GM23338 (cell line): ENCODE results near the gene MNX1. TPM values are rescaled to one million over a fixed set of nuclear protein-coding genes. Genes with fewer than 3 reads are reported as not detected.

Experiments used
- ATAC-seq: fragments of 200-7000 bp; cut with Tn5 transposase; 3 replicates; pipeline ENCODE4 v1.9.1; 2020
- DNase-seq: peaks from one replicate; pipeline ENCODE4 v3.0.0-alpha.2; 2015; ENCODE audit warnings: low spot score
- H2AFZ ChIP-seq: fragments of 200-600 bp; sonication (generic); 2 replicates; pipeline ENCODE4 v1.8.0; 2016; ENCODE audit warnings: antibody characterized with exemption, mild to moderate bottlenecking, moderate library complexity
- H3F3A ChIP-seq: fragments of 200-600 bp; sonication (generic); replicated peaks from 2 replicates; pipeline ENCODE4 v1.8.0; 2017; ENCODE audit warnings: antibody characterized with exemption, mixed run types, low read depth
- H3K27ac ChIP-seq: fragments of 200-600 bp; sonication (generic); 2 replicates; pipeline ENCODE4 v1.6.1; 2016; ENCODE audit warnings: low read depth
- H3K27me3 ChIP-seq: fragments of 200-600 bp; sonication (generic); 2 replicates; pipeline ENCODE4 v1.8.0; 2016; ENCODE audit warnings: mild to moderate bottlenecking, mixed run types, moderate library complexity; ENCODE audit not compliant: insufficient read depth
- H3K36me3 ChIP-seq: fragments of 200-600 bp; sonication (generic); 2 replicates; pipeline ENCODE4 v1.8.0; 2016; ENCODE audit warnings: mild to moderate bottlenecking; ENCODE audit not compliant: insufficient read depth
- H3K4me1 ChIP-seq: fragments of 200-600 bp; sonication (generic); 2 replicates; pipeline ENCODE4 v1.8.0; 2016; ENCODE audit warnings: mild to moderate bottlenecking, moderate library complexity; ENCODE audit not compliant: insufficient read depth
- H3K4me2 ChIP-seq: fragments of 200-600 bp; sonication (generic); 2 replicates; pipeline ENCODE4 v1.7.1; 2017; ENCODE audit warnings: mixed run types
- H3K4me3 ChIP-seq: fragments of 200-600 bp; sonication (generic); 2 replicates; pipeline ENCODE4 v1.6.1; 2016; ENCODE audit warnings: mixed run types
- H3K79me2 ChIP-seq: fragments of 200-600 bp; sonication (generic); replicated peaks from 2 replicates; pipeline ENCODE4 v1.8.0; 2017; ENCODE audit warnings: mild to moderate bottlenecking; ENCODE audit not compliant: insufficient read depth
- H3K9me2 ChIP-seq: fragments of 200-600 bp; sonication (generic); 2 replicates; pipeline ENCODE4 v1.8.0; 2017; ENCODE audit not compliant: insufficient read depth
- H4K20me1 ChIP-seq: fragments of 200-600 bp; sonication (generic); replicated peaks from 2 replicates; pipeline ENCODE4 v1.8.0; 2017; ENCODE audit warnings: mild to moderate bottlenecking; ENCODE audit not compliant: insufficient read depth
- H3K27ac Mint-ChIP-seq: 2 replicates; pipeline ENCODE4 v1.8.0; 2020; ENCODE audit warnings: inconsistent platforms, mild to moderate bottlenecking, moderate library complexity, mixed read lengths
- H3K27me3 Mint-ChIP-seq: 3 replicates; pipeline ENCODE4 v1.8.0; 2022; ENCODE audit warnings: low read depth, mild to moderate bottlenecking, moderate library complexity, mixed read lengths, inconsistent platforms; ENCODE audit not compliant: insufficient read depth, poor library complexity
- H3K36me3 Mint-ChIP-seq: 3 replicates; pipeline ENCODE4 v1.8.0; 2021; ENCODE audit warnings: low read depth, mild to moderate bottlenecking, inconsistent platforms, moderate library complexity, mixed read lengths
- H3K4me1 Mint-ChIP-seq: 3 replicates; pipeline ENCODE4 v1.8.0; 2020; ENCODE audit warnings: mild to moderate bottlenecking, inconsistent platforms, mixed read lengths
- H3K4me3 Mint-ChIP-seq: 3 replicates; pipeline ENCODE4 v1.8.0; 2021; ENCODE audit warnings: moderate library complexity, mild to moderate bottlenecking, inconsistent platforms, mixed read lengths
- H3K9me3 Mint-ChIP-seq: 3 replicates; pipeline ENCODE4 v1.8.0; 2020; ENCODE audit warnings: moderate library complexity, mild to moderate bottlenecking, inconsistent platforms, mixed read lengths
- CTCF ChIP-seq, 2 experiments: fragments of 200-600 bp in 1 of 2; sonication (generic) in 1 of 2; conservative IDR thresholded peaks; 2 replicates each; pipeline versions ENCODE4 v1.5.1 to v1.6.1; 2016 to 2017; ENCODE audit warnings: antibody characterized with exemption in 2 of 2, low read depth in 2 of 2, mild to moderate bottlenecking in 2 of 2, moderate library complexity in 1 of 2
- EZH2 ChIP-seq: fragments of 200-600 bp; sonication (generic); IDR thresholded peaks from one replicate; pipeline ENCODE4 v1.8.0; 2017; ENCODE audit warnings: antibody characterized with exemption, mild to moderate bottlenecking, low read depth; ENCODE audit not compliant: unreplicated experiment
- EZH2phosphoT487 ChIP-seq: fragments of 200-600 bp; sonication (generic); IDR thresholded peaks from one replicate; pipeline ENCODE4 v1.8.1; 2018; ENCODE audit warnings: antibody characterized with exemption; ENCODE audit not compliant: unreplicated experiment
- ZNF462 ChIP-seq: fragments of 250-450 bp; sonication (Bioruptor Pico); IDR thresholded peaks from 2 replicates; pipeline ENCODE4 v1.5.0; 2020; ENCODE audit warnings: mild to moderate bottlenecking, moderate library complexity
- polyA plus RNA-seq: library from polyadenylated mRNA; unstranded; fragments of >200 nt; fragmentation: Nextera tagmentation; extraction: Ambion mirVana; gene quantifications from 2 replicates; pipeline ENCODE4 v1.2.1, GENCODE V29; 2016
- total RNA-seq: library from RNA; depleted of rRNA; stranded (reverse); fragments of >200 nt; shearing (Covaris generic); gene quantifications from 2 replicates; pipeline ENCODE4 v1.2.3, GENCODE V29; 2014

The MNX1 gene
- total and polyA plus RNA-seq, 2 experiments from 2014 or later = 0.14 to 0.24 TPM

DNA sequence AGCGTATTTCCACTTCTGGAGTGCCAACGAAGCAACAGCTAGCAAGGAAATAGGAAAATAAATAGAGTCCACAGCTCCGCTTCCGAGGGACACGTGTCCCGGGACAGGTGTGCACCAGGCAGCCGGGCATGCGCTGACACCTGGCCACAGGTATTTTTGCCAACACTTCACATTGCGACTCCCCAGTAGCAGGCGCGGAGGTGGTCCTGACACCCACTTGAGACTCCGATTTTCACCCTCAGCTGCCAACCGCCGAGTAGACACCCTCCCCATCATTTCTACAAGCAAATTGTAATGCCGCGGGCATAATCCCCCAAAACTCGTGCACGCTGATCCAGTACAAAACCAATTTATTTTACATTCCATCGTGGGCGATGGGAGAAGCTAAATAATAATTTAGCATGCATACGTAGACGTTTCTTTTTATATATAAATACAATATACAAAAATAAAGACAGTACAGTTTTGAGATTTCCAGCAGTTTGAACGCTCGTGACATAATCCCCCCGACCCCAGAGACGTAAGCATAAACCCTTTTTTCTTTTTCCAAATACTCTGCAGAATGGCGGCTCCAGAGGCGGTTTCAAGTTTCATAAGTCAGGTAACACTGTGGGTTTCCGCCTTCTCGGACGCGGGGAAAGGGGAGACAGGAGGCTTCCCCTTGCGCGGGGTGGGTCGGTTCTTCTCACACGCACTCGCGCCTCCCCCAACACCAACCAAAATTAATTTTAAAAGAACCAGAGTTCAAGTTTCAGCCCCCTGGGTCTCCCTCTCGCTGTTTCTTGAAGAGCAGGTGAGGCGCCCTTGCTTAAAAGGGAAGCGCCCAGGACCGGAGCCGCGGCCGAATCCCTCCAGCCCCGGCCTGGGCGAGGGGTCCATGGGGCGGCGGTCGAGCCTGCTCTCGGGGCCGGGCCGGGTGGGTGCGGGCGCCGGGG lies 5.7 kb downstream of the MNX1 start (continued):
- TF ChIP-seq ZNF462 (CRISPR knock-in tag) = no peak

DNA sequence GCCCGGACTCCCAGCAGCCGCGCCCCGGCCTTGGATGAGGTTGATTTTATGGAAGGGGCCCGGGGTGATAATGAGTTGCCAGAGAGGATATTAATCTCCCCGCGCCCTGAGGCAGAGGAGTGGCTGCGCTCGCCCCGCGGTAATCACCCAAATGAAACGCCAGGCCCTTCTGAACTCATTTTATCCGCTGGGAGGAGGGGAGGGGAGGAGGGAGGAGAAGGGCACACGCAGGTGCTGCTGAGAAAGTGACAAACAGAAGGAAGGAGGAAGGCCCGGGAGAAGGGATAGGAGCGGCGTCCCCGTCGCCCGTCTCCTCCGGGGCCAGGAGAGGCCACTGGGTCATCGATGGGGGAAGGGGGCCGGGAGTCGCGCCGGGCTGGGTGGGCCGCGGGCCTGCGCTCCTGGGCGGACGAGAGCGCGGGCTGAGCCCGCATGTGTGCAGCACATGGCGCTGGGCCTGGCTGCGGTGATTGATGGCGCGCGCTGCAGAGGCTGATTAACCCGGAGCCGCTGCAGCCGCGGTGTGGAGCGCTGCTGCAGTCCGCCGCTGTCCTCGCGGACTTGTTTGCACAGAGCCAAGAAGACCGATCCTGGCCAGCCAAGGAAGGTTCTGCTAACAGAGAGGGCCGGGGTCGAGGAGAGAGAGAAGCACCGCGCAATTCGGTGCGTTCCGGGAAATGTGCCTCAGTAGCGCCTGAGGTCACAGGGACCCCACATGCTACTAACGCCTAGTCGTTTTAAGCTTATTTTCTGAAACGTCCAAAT lies 6.5 kb downstream of the MNX1 start:
- H3K27ac Mint-ChIP-seq = no peak overlapping the region
- H3F3A ChIP-seq = peaks cover 28% of the 10 kb centered on the region
- peaks cover 100% of the 10 kb centered on the region for H3K27me3 ChIP-seq
- H3K4me1 Mint-ChIP-seq = peaks cover 32% of the 10 kb centered on the region
- peak overlapping the region; percentile 86 for H3K4me2 ChIP-seq
- peak overlapping the region; percentile 58 for H3K4me3 Mint-ChIP-seq
- H3K27me3 Mint-ChIP-seq = peaks cover 92% of the 10 kb centered on the region
- no peak overlapping the region for H3K27ac ChIP-seq
- no peaks in the 10 kb centered on the region for H3K36me3 Mint-ChIP-seq
- peak overlapping the region; percentile 66; the same call in 1 of the 2 replicates for H2AFZ ChIP-seq
- peak overlapping the region; percentile 48 for H3K4me3 ChIP-seq
- H3K36me3 ChIP-seq = no peaks in the 10 kb centered on the region
- H3K79me2 ChIP-seq = no peaks in the 10 kb centered on the region
- DNase-seq (peak; percentile 88), ATAC-seq (peak; percentile 13)
- H3K9me2 ChIP-seq = no peaks in the 10 kb centered on the region
- peaks cover 2% of the 10 kb centered on the region; the same call in 1 of the 3 replicates for H3K9me3 Mint-ChIP-seq
- peaks cover 34% of the 10 kb centered on the region for H4K20me1 ChIP-seq
- peaks cover 68% of the 10 kb centered on the region for H3K4me1 ChIP-seq
- peak; percentile 92 for TF ChIP-seq EZH2
- TF ChIP-seq EZH2phosphoT487 = peak; percentile 89
- TF ChIP-seq CTCF (conservative IDR thresholded peaks at IDR 0.05; ENCODE audit: low read depth in 2 of 2) = no peak
